Activated CD8-positive, alpha-beta T cell treated with anti-CD3 and anti-CD28 coated beads for 36 hours (primary cell): ENCODE results near the gene TNIP2. TPM values are rescaled to one million over a fixed set of nuclear protein-coding genes. Genes with fewer than 3 reads are reported as not detected.
"Not testable (repeated sequence)": the region's sequence is repeated elsewhere in the genome, so short reads cannot be mapped to it uniquely, and the experiment has no call there.

Experiments used
- ATAC-seq: fragments of 200-7000 bp; cut with Tn5 transposase; one replicate; pipeline ENCODE4 v1.10.0; 2021; ENCODE audit warnings: mild to moderate bottlenecking, moderate library complexity
- CTCF ChIA-PET: fragments of 350-600 bp; sonication (Branson Sonifier 250); formaldehyde crosslinking; loops from one replicate; lab custom pipeline; 2021; ENCODE audit warnings: antibody characterized with exemption; lab: Charles Lee
- POLR2A ChIA-PET: fragments of 350-600 bp; sonication (Branson Sonifier 250); formaldehyde crosslinking; loops from one replicate; lab custom pipeline; 2021; ENCODE audit warnings: antibody characterized with exemption; lab: Charles Lee
- DNase-seq: peaks from one replicate; pipeline ENCODE4 v3.0.0-alpha.2; 2020
- H3K27ac Mint-ChIP-seq: one replicate; pipeline ENCODE4 v1.8.0; 2021; ENCODE audit warnings: mild to moderate bottlenecking, mixed read lengths
- H3K27me3 Mint-ChIP-seq: one replicate; pipeline ENCODE4 v1.8.0; 2021; ENCODE audit warnings: mixed read lengths
- H3K36me3 Mint-ChIP-seq: one replicate; pipeline ENCODE4 v1.8.0; 2021; ENCODE audit warnings: low read depth, mixed read lengths
- H3K4me1 Mint-ChIP-seq: one replicate; pipeline ENCODE4 v1.8.0; 2021; ENCODE audit warnings: low read depth, mixed read lengths
- H3K4me3 Mint-ChIP-seq: one replicate; pipeline ENCODE4 v1.8.0; 2021; ENCODE audit warnings: mild to moderate bottlenecking, moderate library complexity, mixed read lengths
- H3K9me3 Mint-ChIP-seq: one replicate; pipeline ENCODE4 v1.8.0; 2021; ENCODE audit warnings: mixed read lengths
- intact Hi-C: fragments of 100-400 bp; cut with micrococcal nuclease; formaldehyde crosslinking; loops from one replicate; pipeline ENCODE4 v1.10.0; 2022
- total RNA-seq, 2 experiments: library from RNA; stranded (reverse); gene quantifications; one replicate each; pipeline ENCODE4 v1.2.3, GENCODE V29; 2021
- TF ChIP-seq, protein P1 (sequence below): fragments of 200-600 bp; IDR thresholded peaks from one replicate; pipeline ENCODE4 v1.8.0; 2022; ENCODE audit warnings: antibody characterized with exemption, mild to moderate bottlenecking

Gene TNIP2
- total RNA-seq, 2 experiments from 2014 or later = 46.1 to 48.1 TPM

DNA sequence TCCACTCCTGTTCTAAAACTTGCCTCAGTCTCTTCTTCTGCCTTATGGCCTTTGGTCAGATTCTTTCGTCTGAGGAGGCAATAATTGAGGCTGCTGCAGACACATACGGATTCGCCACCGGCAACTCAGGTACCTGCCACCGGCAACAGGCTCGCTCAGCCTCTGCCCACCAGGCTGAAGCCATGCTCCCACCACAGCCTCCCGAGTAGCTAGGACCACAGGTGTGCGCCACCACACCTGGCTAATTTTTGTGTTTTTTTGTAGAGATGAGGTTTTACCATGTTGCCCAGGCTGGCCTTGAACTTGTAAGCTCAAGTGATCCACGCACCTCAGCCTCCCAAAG is 26.6 kb downstream of the TNIP2 start:
- intact Hi-C loops = no loop called here
- Mint-ChIP-seq H3K4me1 (peaks cover 3% of the 10 kb centered on the region), H3K9me3 (no peaks in the 10 kb centered on the region), H3K27ac (no peak overlapping the region), H3K4me3 (no peak overlapping the region), H3K27me3 (no peaks in the 10 kb centered on the region), H3K36me3 (peaks cover 22% of the 10 kb centered on the region)
- no peak for DNase-seq
- no peak for ATAC-seq
- TF ChIP-seq, protein P1, sequence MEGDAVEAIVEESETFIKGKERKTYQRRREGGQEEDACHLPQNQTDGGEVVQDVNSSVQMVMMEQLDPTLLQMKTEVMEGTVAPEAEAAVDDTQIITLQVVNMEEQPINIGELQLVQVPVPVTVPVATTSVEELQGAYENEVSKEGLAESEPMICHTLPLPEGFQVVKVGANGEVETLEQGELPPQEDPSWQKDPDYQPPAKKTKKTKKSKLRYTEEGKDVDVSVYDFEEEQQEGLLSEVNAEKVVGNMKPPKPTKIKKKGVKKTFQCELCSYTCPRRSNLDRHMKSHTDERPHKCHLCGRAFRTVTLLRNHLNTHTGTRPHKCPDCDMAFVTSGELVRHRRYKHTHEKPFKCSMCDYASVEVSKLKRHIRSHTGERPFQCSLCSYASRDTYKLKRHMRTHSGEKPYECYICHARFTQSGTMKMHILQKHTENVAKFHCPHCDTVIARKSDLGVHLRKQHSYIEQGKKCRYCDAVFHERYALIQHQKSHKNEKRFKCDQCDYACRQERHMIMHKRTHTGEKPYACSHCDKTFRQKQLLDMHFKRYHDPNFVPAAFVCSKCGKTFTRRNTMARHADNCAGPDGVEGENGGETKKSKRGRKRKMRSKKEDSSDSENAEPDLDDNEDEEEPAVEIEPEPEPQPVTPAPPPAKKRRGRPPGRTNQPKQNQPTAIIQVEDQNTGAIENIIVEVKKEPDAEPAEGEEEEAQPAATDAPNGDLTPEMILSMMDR = no peak
- ChIA-PET CTCF (no interaction called here), POLR2A (interaction anchor here (1.1 kb wide), 1 partner anchor 12 kb away, joined by 3 read pairs; no protein-coding TSS in a partner anchor)

DNA sequence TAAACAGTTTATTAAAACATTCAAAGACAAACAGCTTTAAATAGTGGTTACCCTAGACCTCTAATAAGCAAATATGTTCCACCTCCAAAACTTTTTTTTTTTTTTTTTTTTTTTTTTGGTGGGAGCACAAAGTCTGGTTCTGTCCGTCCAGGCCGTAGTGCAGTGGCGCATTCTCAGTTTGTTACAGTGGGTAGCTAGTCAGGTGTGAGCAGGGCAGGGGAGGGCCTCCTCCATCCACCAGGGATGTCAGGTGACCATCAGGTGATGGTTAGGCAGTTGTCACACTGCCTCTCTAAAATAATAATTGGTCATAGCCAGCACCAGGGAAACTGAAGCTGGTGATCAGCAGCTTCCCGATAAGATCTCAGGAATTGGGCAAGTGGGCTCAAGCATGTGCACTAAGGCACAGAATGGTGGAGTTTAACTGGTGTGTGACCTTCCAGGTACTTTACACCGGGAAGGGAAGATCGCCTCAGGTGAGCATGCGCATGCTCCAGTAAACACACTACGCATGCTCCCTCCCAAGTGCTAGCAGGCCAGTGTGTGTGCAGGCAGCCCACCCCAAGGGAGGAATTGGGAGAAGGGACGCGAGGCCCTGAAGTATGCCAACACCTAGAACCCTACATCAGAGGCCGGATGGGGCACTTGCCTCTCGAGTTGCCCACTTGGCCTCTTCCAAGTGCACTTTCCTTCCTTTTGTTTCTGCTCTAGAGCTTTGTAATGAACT is 27.2 kb downstream of the TNIP2 start:
- no peak overlapping the region for H3K4me3 Mint-ChIP-seq
- H3K27me3 Mint-ChIP-seq = no peaks in the 10 kb centered on the region
- ChIA-PET CTCF (interaction anchor here (1.0 kb wide), 1 partner anchor 247 kb away, joined by 4 read pairs; no protein-coding TSS in a partner anchor), POLR2A (interaction anchor here (1.2 kb wide), 1 partner anchor 14 kb away, joined by 3 read pairs; no protein-coding TSS in a partner anchor)
- peaks cover 22% of the 10 kb centered on the region for H3K36me3 Mint-ChIP-seq
- no peak overlapping the region for H3K27ac Mint-ChIP-seq
- TF ChIP-seq, protein P1 = no peak
- ATAC-seq (no peak), DNase-seq (no peak)
- peaks cover 6% of the 10 kb centered on the region for H3K4me1 Mint-ChIP-seq
- intact Hi-C loops = no loop called here
- H3K9me3 Mint-ChIP-seq = no peaks in the 10 kb centered on the region

DNA sequence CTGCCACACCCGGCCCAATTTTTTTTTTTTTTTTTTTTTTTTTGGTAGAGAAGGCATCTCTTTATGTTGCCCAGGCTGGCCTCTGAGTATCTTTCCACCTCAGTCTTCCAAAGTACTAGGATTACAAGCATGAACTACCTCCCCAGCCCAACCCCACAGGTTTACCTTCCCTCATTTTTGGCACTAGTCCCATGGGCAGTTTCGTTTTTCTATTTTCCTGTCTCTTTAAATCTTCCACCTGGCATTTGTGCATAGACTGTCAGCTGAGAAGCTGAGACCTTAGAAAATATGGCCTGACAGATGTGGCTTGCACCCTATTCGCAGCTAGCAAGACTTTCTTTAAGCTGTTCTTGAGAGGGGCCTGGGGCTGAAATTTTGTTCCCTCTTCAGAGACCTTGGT is 27.9 kb downstream of the TNIP2 start:
- peaks cover 22% of the 10 kb centered on the region for H3K36me3 Mint-ChIP-seq
- TF ChIP-seq, protein P1 = no peak
- no peak for ATAC-seq
- no peaks in the 10 kb centered on the region for H3K27me3 Mint-ChIP-seq
- no peak for DNase-seq
- H3K4me3 Mint-ChIP-seq = no peak overlapping the region
- no peaks in the 10 kb centered on the region for H3K9me3 Mint-ChIP-seq
- H3K27ac Mint-ChIP-seq = no peak overlapping the region
- intact Hi-C loops = no loop called here
- ChIA-PET CTCF (interaction anchor here (1.0 kb wide), 1 partner anchor 248 kb away, joined by 4 read pairs; no protein-coding TSS in a partner anchor), POLR2A (interaction anchor here (1.2 kb wide), 1 partner anchor 15 kb away, joined by 3 read pairs; no protein-coding TSS in a partner anchor)
- H3K4me1 Mint-ChIP-seq = peaks cover 9% of the 10 kb centered on the region

DNA sequence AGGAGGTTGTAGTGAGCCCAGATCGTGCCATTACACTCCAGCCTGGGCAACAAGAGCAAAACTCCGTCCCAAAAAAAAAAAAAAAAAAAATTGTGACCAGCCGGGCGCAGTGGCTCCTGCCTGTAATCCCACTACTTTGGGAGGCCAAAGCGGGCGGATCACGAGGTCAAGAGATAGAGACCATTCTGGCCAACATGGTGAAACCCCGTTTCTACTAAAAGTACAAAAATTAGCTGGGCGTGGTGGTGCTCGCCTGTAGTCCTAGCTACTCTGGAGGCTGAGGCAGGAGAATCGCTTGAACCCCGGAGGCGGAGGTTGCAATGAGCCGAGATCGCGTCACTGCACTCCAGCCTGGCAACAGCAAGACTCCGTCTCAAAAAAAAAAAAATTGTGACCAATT is 29.3 kb downstream of the TNIP2 start:
- H3K9me3 Mint-ChIP-seq, DNase-seq, H3K27ac Mint-ChIP-seq, H3K4me3 Mint-ChIP-seq, H3K27me3 Mint-ChIP-seq, intact Hi-C loops, ATAC-seq, POLR2A ChIA-PET: not testable (repeated sequence)
- CTCF ChIA-PET = interaction anchor here (0.7 kb wide), 1 partner anchor 271 kb away, joined by 3 read pairs; no protein-coding TSS in a partner anchor
- Mint-ChIP-seq H3K36me3 (peaks cover 20% of the 10 kb centered on the region), H3K4me1 (peaks cover 12% of the 10 kb centered on the region)

DNA sequence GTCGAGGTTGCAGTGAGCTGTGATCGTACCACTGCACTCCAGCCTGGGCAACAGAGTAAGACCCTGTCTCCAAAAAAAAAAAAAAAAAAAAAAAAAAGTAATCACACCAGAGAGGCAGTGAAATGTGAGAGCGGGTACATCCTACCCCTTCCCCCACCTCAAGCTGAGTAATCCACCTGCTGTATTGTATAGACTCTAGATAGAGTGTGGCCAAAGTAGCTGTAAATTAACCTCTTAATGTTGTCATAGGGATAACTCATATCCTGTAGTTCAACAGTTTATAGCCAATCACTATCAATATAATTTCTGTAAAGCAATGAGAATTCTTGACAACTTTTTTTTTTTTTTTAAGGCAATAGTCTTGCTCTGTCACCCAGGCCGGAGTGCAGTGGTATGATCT is 30.8 kb downstream of the TNIP2 start:
- peak; percentile 75 for ATAC-seq
- Mint-ChIP-seq H3K4me1 (peaks cover 12% of the 10 kb centered on the region), H3K9me3 (no peaks in the 10 kb centered on the region), H3K4me3 (no peak overlapping the region), H3K27ac (no peak overlapping the region), H3K36me3 (peaks cover 17% of the 10 kb centered on the region), H3K27me3 (no peaks in the 10 kb centered on the region)
- ChIA-PET CTCF (no interaction called here), POLR2A (interaction anchor here (0.6 kb wide), 1 partner anchor 28 kb away, joined by 4 read pairs; no protein-coding TSS in a partner anchor)
- TF ChIP-seq, protein P1 = no peak
- no peak for DNase-seq
- intact Hi-C loops = no loop called here
